Caco-2 (cell line): Measurements from ENCODE around the gene TWNK. TPM values are rescaled to one million over a fixed set of nuclear protein-coding genes. Genes with fewer than 3 reads are reported as not detected.

Source experiments
- BruUV-seq: library from RNA; stranded (reverse); fragments of 400-500 nt; replicated peaks from 2 replicates; lab custom pipeline; 2021; lab: Mats Ljungman, UMichigan
- CTCF ChIA-PET: fragments of 300-600 bp; sonication (Branson Sonifier 250); formaldehyde crosslinking; loops from one replicate; lab custom pipeline; 2022; ENCODE audit warnings: antibody characterized with exemption; lab: Charles Lee
- POLR2A ChIA-PET: fragments of 300-600 bp; sonication (Branson Sonifier 250); formaldehyde crosslinking; loops from one replicate; lab custom pipeline; 2022; ENCODE audit warnings: antibody characterized with exemption; lab: Charles Lee
- DNase-seq, 2 experiments: peaks; one replicate each; pipeline versions ENCODE4 v3.0.0 to v3.0.0-alpha.2; 2020 to 2022
- H3K27me3 ChIP-seq: replicated peaks from 2 replicates; pipeline ENCODE4 v1.6.0; 2011; ENCODE audit warnings: low read length; ENCODE audit not compliant: control insufficient read depth, insufficient read depth
- H3K36me3 ChIP-seq: 2 replicates; pipeline ENCODE4 v1.5.1; 2011; ENCODE audit warnings: low read length; ENCODE audit not compliant: control insufficient read depth, insufficient read depth
- H3K4me1 ChIP-seq: fragments of 250-450 bp; sonication (Bioruptor Pico); 2 replicates; pipeline ENCODE4 v1.5.1; 2020; ENCODE audit warnings: mild to moderate bottlenecking
- H3K4me3 ChIP-seq: 2 replicates; pipeline ENCODE4 v1.5.1; 2011; ENCODE audit warnings: low read depth, mild to moderate bottlenecking, control low read depth, low read length
- H3K9me3 ChIP-seq: fragments of 250-450 bp; sonication (Bioruptor Pico); 2 replicates; pipeline ENCODE4 v1.5.1; 2020; ENCODE audit warnings: mild to moderate bottlenecking, moderate library complexity
- H3K27ac Mint-ChIP-seq: one replicate; pipeline ENCODE4 v1.8.0; 2022; ENCODE audit warnings: mixed read lengths; ENCODE audit not compliant: unreplicated experiment
- H3K27me3 Mint-ChIP-seq: one replicate; pipeline ENCODE4 v1.8.0; 2022; ENCODE audit warnings: mixed read lengths; ENCODE audit not compliant: insufficient read depth, unreplicated experiment
- H3K36me3 Mint-ChIP-seq: one replicate; pipeline ENCODE4 v1.8.0; 2022; ENCODE audit warnings: mild to moderate bottlenecking, mixed read lengths; ENCODE audit not compliant: insufficient read depth, unreplicated experiment
- H3K4me1 Mint-ChIP-seq: one replicate; pipeline ENCODE4 v1.8.0; 2022; ENCODE audit warnings: low read depth, mixed read lengths; ENCODE audit not compliant: unreplicated experiment
- H3K4me3 Mint-ChIP-seq: one replicate; pipeline ENCODE4 v1.8.0; 2022; ENCODE audit warnings: mild to moderate bottlenecking, moderate library complexity, mixed read lengths; ENCODE audit not compliant: unreplicated experiment
- H3K9me3 Mint-ChIP-seq: one replicate; pipeline ENCODE4 v1.8.0; 2022; ENCODE audit warnings: mixed read lengths; ENCODE audit not compliant: unreplicated experiment
- CTCF ChIP-seq, 2 experiments: fragments of 200-600 bp in 1 of 2; IDR thresholded peaks; 1 replicate in 1 of 2; 2 replicates in 1 of 2; pipeline versions ENCODE4 v1.5.1 to v1.8.0; 2011 to 2022; ENCODE audit warnings: antibody characterized with exemption in 1 of 2, control low read depth in 1 of 2, inconsistent platforms in 1 of 2, low read depth in 1 of 2, low read length in 1 of 2, mild to moderate bottlenecking in 1 of 2, moderate library complexity in 1 of 2; ENCODE audit not compliant: insufficient read depth in 1 of 2, severe bottlenecking in 1 of 2, unreplicated experiment in 1 of 2
- intact Hi-C: fragments of 100-400 bp; cut with micrococcal nuclease; formaldehyde crosslinking; loops from one replicate; pipeline ENCODE4 v1.10.0; 2022; ENCODE audit not compliant: unreplicated experiment
- total RNA-seq: library from RNA; stranded (reverse); gene quantifications from 2 replicates; pipeline ENCODE4 v1.2.3, GENCODE V29; 2022

The TWNK gene
- total RNA-seq, 1 experiment from 2014 or later = 29.8 TPM

DNA sequence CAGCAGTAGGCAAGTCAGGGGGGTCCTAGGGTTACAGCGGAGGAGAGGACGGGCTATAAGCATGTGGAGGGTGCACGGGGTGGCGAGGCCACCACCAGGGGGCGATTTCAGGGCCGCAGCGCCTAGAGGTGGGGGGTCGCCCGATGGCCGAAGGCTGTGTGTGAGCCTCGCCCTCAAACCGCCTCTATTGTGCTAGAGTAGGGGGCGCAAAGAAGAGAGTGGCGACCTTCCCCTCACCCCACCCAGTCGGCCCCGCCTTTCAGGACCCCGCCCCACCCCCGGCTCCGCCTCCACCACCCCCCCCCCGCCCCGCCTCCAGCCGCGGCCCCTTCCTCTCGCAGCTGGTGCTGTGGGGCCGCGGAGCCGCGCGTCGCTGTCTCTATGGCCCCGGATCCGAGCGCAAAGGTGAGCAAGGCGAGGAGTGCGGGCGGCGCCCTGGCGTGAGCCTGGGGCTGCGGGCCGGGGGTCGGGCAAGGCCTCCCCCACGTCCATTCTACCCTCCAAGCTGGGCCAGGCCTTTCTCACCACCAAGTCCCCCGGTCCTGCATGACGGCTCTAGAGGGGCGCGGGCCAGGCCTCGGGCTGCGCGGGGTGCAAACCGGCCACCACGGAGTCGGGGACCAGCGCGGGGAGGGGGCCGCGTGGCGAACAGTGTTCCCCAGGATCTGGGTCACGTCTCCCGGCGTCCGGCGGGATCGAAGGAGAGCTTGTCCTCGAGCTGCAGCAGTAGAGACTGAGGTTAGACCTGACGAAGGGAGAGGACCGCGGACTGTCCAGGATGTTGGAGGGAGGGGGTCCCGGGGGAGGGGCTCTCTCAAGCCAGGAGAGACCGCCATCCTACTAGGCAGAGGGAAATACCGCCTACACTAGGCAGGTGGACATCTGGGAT is 17.9 kb upstream of the TWNK start, which contains the start of gene SEMA4G:
Gene SEMA4G, plus strand, starts transcription at position 318 of the 889 bp plus-strand sequence. CDS start 3,409 bp downstream, outside the sequence.
- DNase-seq = peak; percentile 69 to 80
- H3K4me3 ChIP-seq = peak within 1 kb of the TSS; percentile 98
- Mint-ChIP-seq H3K27ac (peak within 1 kb of the TSS; percentile 86), H3K27me3 (no peaks in the 10 kb centered on the region), H3K36me3 (peaks cover 35% of the 10 kb centered on the region), H3K9me3 (no peaks in the 10 kb centered on the region), H3K4me3 (peak within 1 kb of the TSS; percentile 90), H3K4me1 (peaks cover 50% of the 10 kb centered on the region)
- no peaks in the 10 kb centered on the region for H3K9me3 ChIP-seq
- intact Hi-C loops = no loop called here
- POLR2A ChIA-PET = interaction anchor here (1.0 to 1.2 kb wide), 2 partner anchors 28 kb away, joined by 3 read pairs; no protein-coding TSS in a partner anchor
- H3K27me3 ChIP-seq = no peaks in the 10 kb centered on the region
- TF ChIP-seq CTCF (IDR thresholded peaks at IDR 0.05; ENCODE audit: insufficient read depth in 1 of 2, low read depth in 1 of 2, low read length in 1 of 2, severe bottlenecking in 1 of 2, unreplicated experiment in 1 of 2) = peak; percentile 80 to 83
- CTCF ChIA-PET = interaction anchor here (0.7 to 2.4 kb wide), 8 partner anchors 12 to 127 kb away, joined by 3 to 12 read pairs (median 3); no protein-coding TSS in a partner anchor
- peaks cover 8% of the 10 kb centered on the region for H3K36me3 ChIP-seq
- BruUV-seq = no TSS peak
- peaks cover 33% of the 10 kb centered on the region for H3K4me1 ChIP-seq

DNA sequence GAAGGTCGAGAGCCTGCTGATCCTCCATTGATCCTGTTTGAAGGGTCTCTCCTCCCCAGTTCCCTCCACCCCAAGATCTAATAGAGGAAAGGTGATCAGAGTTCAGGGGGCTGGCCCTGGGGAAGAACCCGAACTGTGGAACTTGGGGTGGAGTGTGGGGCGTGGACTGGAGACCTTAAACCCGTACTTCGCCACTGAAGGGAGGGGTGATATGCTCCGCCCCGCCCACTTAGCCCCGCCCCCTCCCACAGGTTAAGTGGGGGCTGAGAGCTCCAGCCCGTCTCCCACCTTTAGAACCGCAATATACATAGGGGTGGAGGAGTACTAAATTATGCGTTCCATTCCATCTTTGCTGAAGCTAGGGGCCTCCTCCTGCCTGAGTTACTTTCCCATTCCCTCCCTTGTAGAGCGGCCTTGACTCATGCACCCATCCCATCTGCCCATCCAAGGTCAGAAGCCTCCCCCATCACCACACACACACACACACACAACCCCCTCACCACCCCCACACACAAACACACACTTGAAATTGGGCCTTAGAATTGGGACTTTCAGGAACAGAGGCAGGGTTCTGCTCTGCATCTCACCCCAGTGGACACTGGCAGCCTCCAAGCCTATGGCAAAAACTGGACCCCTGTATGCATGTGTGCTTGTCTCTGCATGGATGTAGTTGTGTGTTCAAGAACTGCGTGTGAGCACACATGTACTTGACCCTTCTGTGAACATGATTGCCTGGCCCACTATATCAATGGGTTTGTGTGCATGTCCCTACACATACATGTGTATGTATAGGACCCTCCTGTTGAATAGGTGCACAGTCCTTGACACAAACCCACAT is 17.0 kb upstream of the TWNK start:
- DNase-seq = peak; percentile 68 to 85
- H3K27me3 Mint-ChIP-seq = no peaks in the 10 kb centered on the region
- H3K4me3 Mint-ChIP-seq = peak overlapping the region; percentile 90
- Histone ChIP-seq H3K27me3 (no peaks in the 10 kb centered on the region), H3K9me3 (no peaks in the 10 kb centered on the region), H3K4me1 (peaks cover 33% of the 10 kb centered on the region), H3K36me3 (peaks cover 10% of the 10 kb centered on the region), H3K4me3 (peak overlapping the region; percentile 98)
- peaks cover 37% of the 10 kb centered on the region for H3K36me3 Mint-ChIP-seq
- no peaks in the 10 kb centered on the region for H3K9me3 Mint-ChIP-seq
- ChIA-PET POLR2A (interaction anchor here (1.0 to 1.2 kb wide), 3 partner anchors 27 to 61 kb away, joined by 3 to 5 read pairs (median 3); no protein-coding TSS in a partner anchor), CTCF (interaction anchor here (0.7 to 2.4 kb wide), 5 partner anchors 12 to 77 kb away, joined by 3 to 12 read pairs (median 4); no protein-coding TSS in a partner anchor)
- intact Hi-C loops = no loop called here
- H3K4me1 Mint-ChIP-seq = peaks cover 50% of the 10 kb centered on the region
- peak overlapping the region; percentile 86 for H3K27ac Mint-ChIP-seq
- TF ChIP-seq CTCF (IDR thresholded peaks at IDR 0.05; ENCODE audit: insufficient read depth in 1 of 2, low read depth in 1 of 2, low read length in 1 of 2, severe bottlenecking in 1 of 2, unreplicated experiment in 1 of 2) = no peak
- TSS peak; percentile 31 for BruUV-seq
